Measurements from ENCODE around the gene RIOK3. TPM values are rescaled to one million over a fixed set of nuclear protein-coding genes. Genes with fewer than 3 reads are reported as not detected.
A peak's percentile ranks its signal among the peaks of the same experiment; 100 is the strongest.

The RIOK3 gene
- total RNA-seq, 1 experiment from 2014 or later: 52.4 TPM

- no peak for DNase-seq (ENCODE audit: low read depth, low spot score)
- in situ Hi-C loops (cut with HindIII; ENCODE audit: low pct_unique_long_range_greater_than_20kb, low sequenced_read_pairs): no loop called here
Measured at GRCh38 chr18:23442958-23443357, 10.1 kb upstream of the RIOK3 start.

- in situ Hi-C loops (cut with HindIII; ENCODE audit: low pct_unique_long_range_greater_than_20kb, low sequenced_read_pairs): no loop called here
- no peak for DNase-seq (ENCODE audit: low read depth, low spot score)
Measured at GRCh38 chr18:23448291-23448690, 4.8 kb upstream of the RIOK3 start.

GRCh38 chr18:23450022-23450421, 3.1 kb upstream of the RIOK3 start:
- DNase-seq (ENCODE audit: low read depth, low spot score): peak; percentile 8
- in situ Hi-C loops (cut with HindIII; ENCODE audit: low pct_unique_long_range_greater_than_20kb, low sequenced_read_pairs): no loop called here

- DNase-seq (ENCODE audit: low read depth, low spot score): no peak
- in situ Hi-C loops (cut with HindIII; ENCODE audit: low pct_unique_long_range_greater_than_20kb, low sequenced_read_pairs): no loop called here
Measured at GRCh38 chr18:23451011-23451410, 2.1 kb upstream of the RIOK3 start.

GRCh38 chr18:23451491-23451890, 1.6 kb upstream of the RIOK3 start:
- DNase-seq (ENCODE audit: low read depth, low spot score): no peak
- in situ Hi-C loops (cut with HindIII; ENCODE audit: low pct_unique_long_range_greater_than_20kb, low sequenced_read_pairs): no loop called here

GRCh38 chr18:23452347-23452727, 750 bp upstream of the RIOK3 start:
- no peak for DNase-seq (ENCODE audit: low read depth, low spot score)
- in situ Hi-C loops (cut with HindIII; ENCODE audit: low pct_unique_long_range_greater_than_20kb, low sequenced_read_pairs): no loop called here

- in situ Hi-C loops (cut with HindIII; ENCODE audit: low pct_unique_long_range_greater_than_20kb, low sequenced_read_pairs): no loop called here
- DNase-seq (ENCODE audit: low read depth, low spot score): no peak
Measured at GRCh38 chr18:23453680-23454058, 582 bp downstream of the RIOK3 start.

GRCh38 chr18:23456835-23457234, 3.7 kb downstream of the RIOK3 start:
- no peak for DNase-seq (ENCODE audit: low read depth, low spot score)
- in situ Hi-C loops (cut with HindIII; ENCODE audit: low pct_unique_long_range_greater_than_20kb, low sequenced_read_pairs): no loop called here

GRCh38 chr18:23458830-23459529, 5.9 kb downstream of the RIOK3 start:
- no peak for DNase-seq (ENCODE audit: low read depth, low spot score)
- in situ Hi-C loops (cut with HindIII; ENCODE audit: low pct_unique_long_range_greater_than_20kb, low sequenced_read_pairs): no loop called here

GRCh38 chr18:23459530-23459921, 6.4 kb downstream of the RIOK3 start:
- in situ Hi-C loops (cut with HindIII; ENCODE audit: low pct_unique_long_range_greater_than_20kb, low sequenced_read_pairs): no loop called here
- no peak for DNase-seq (ENCODE audit: low read depth, low spot score)

- no peak for DNase-seq (ENCODE audit: low read depth, low spot score)
- in situ Hi-C loops (cut with HindIII; ENCODE audit: low pct_unique_long_range_greater_than_20kb, low sequenced_read_pairs): no loop called here
Measured at GRCh38 chr18:23460285-23461273, 7.5 kb downstream of the RIOK3 start.

- DNase-seq (ENCODE audit: low read depth, low spot score): no peak
- in situ Hi-C loops (cut with HindIII; ENCODE audit: low pct_unique_long_range_greater_than_20kb, low sequenced_read_pairs): no loop called here
Measured at GRCh38 chr18:23462876-23463275, 9.8 kb downstream of the RIOK3 start.

- in situ Hi-C loops (cut with HindIII; ENCODE audit: low pct_unique_long_range_greater_than_20kb, low sequenced_read_pairs): no loop called here
- DNase-seq (ENCODE audit: low read depth, low spot score): no peak
Measured at GRCh38 chr18:23468753-23469459, 15.8 kb downstream of the RIOK3 start.

- no peak for DNase-seq (ENCODE audit: low read depth, low spot score)
- in situ Hi-C loops (cut with HindIII; ENCODE audit: low pct_unique_long_range_greater_than_20kb, low sequenced_read_pairs): no loop called here
Measured at GRCh38 chr18:23470620-23471387, 17.7 kb downstream of the RIOK3 start.

GRCh38 chr18:23471486-23471885, 18.4 kb downstream of the RIOK3 start:
- DNase-seq (ENCODE audit: low read depth, low spot score): no peak
- in situ Hi-C loops (cut with HindIII; ENCODE audit: low pct_unique_long_range_greater_than_20kb, low sequenced_read_pairs): no loop called here

- no peak for DNase-seq (ENCODE audit: low read depth, low spot score)
- in situ Hi-C loops (cut with HindIII; ENCODE audit: low pct_unique_long_range_greater_than_20kb, low sequenced_read_pairs): no loop called here
Measured at GRCh38 chr18:23479829-23480505, 26.9 kb downstream of the RIOK3 start.

- DNase-seq (ENCODE audit: low read depth, low spot score): no peak
- in situ Hi-C loops (cut with HindIII; ENCODE audit: low pct_unique_long_range_greater_than_20kb, low sequenced_read_pairs): no loop called here
Measured at GRCh38 chr18:23484561-23485182, 31.6 kb downstream of the RIOK3 start.

Data from SK-MEL-5 (cell line).